ENCODE data around the gene INSYN2A.

DNA sequence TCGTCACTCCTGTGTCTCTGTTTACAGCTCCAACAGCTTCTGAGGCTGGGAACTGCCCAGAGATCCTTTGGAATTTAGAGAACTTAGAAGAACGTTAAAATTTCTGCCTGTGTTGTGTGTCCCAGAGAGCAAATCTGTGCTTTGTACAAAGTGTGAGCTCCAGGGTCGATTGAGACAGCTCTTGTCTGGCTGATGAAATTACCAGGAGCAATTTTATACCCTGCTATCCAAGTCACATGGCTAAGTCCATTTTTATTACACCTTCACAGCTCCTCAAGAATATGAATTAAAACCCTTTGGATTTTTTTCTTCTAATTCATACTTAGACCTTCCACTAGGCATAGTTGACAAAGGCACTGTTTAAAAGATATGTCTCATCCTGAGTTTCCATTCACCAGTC is 46.5 kb upstream of the INSYN2A start:
- TF ChIP-seq CTCF (IDR thresholded peaks at IDR 0.05; ENCODE audit: poor library complexity, severe bottlenecking) (no peak), TAF1 (IDR thresholded peaks at IDR 0.05; ENCODE audit: low read depth) (no peak), SMC3 (conservative IDR thresholded peaks at IDR 0.05; ENCODE audit: poor library complexity) (no peak), EZH2 (IDR thresholded peaks at IDR 0.05; ENCODE audit: borderline replicate concordance, insufficient read depth, low read length, poor library complexity, severe bottlenecking) (no peak), EP300 (conservative IDR thresholded peaks at IDR 0.05; ENCODE audit: poor library complexity, severe bottlenecking) (no peak), REST (IDR thresholded peaks at IDR 0.05; ENCODE audit: borderline replicate concordance) (no peak), POLR2AphosphoS5 (IDR thresholded peaks at IDR 0.05) (no peak)

Measured in neural cell (in vitro differentiated cells).